Lung (tissue), 12 donors: Measurements from ENCODE around the gene GNAS. TPM values are rescaled to one million over a fixed set of nuclear protein-coding genes. Genes with fewer than 3 reads are reported as not detected.

ENCODE experiments used
- ATAC-seq: fragments of 200-7000 bp; cut with Tn5 transposase; one replicate; pipeline ENCODE4 v1.9.1; 2020; ENCODE audit warnings: moderate number of reproducible peaks; ENCODE audit not compliant: insufficient read depth, low FRiP score
- DNase-seq, 3 donors: peaks; one replicate each; pipeline ENCODE4 v3.0.0-alpha.2; 2013 to 2017
- H3K27ac ChIP-seq, 2 donors: one replicate each; pipeline ENCODE4 v1.5.1; 2013; ENCODE audit warnings: mild to moderate bottlenecking in 2 of 2, moderate library complexity in 2 of 2, control low read depth in 1 of 2, inconsistent platforms in 1 of 2, low read depth in 1 of 2, low read length in 1 of 2
- H3K27me3 ChIP-seq, 3 donors: one replicate each; pipeline ENCODE4 v1.5.1; 2013; ENCODE audit warnings: low read length in 2 of 3; ENCODE audit not compliant: control insufficient read depth in 3 of 3, insufficient read depth in 3 of 3
- H3K36me3 ChIP-seq, 4 donors: one replicate each; pipeline ENCODE4 v1.5.1; 2013; ENCODE audit warnings: low read length in 4 of 4, mild to moderate bottlenecking in 1 of 4, moderate library complexity in 1 of 4; ENCODE audit not compliant: control insufficient read depth in 4 of 4, insufficient read depth in 4 of 4
- H3K4me1 ChIP-seq, 5 donors: one replicate each; pipeline ENCODE4 v1.5.1; 2013; ENCODE audit warnings: low read length in 5 of 5, mild to moderate bottlenecking in 2 of 5, moderate library complexity in 1 of 5; ENCODE audit not compliant: control insufficient read depth in 5 of 5, insufficient read depth in 5 of 5
- H3K4me3 ChIP-seq: one replicate; pipeline ENCODE4 v1.5.1; 2013; ENCODE audit warnings: mild to moderate bottlenecking, control low read depth, moderate library complexity
- H3K9ac ChIP-seq, 2 donors: one replicate each; pipeline ENCODE4 v1.5.1; 2013; ENCODE audit warnings: low read length in 2 of 2, control low read depth in 1 of 2; ENCODE audit not compliant: insufficient read depth in 1 of 2
- H3K9me3 ChIP-seq, 4 donors: one replicate each; pipeline ENCODE4 v1.5.1; 2013; ENCODE audit warnings: low read length in 3 of 4, mild to moderate bottlenecking in 1 of 4, moderate library complexity in 1 of 4; ENCODE audit not compliant: control insufficient read depth in 4 of 4, insufficient read depth in 3 of 4
- WGBS, 2 donors: extraction: QIAGEN DNeasy Blood & Tissue Kit; methylation state at CpG; one replicate each; pipeline ENCODE4 v1.1.7; 2013; 5-methylcytosine and 5-hydroxymethylcytosine counted together
- polyA plus RNA-seq, 2 donors: library from polyadenylated mRNA; stranded (reverse); fragments of 200-250 nt; gene quantifications; one replicate each; pipeline ENCODE4 v1.2.1, GENCODE V29; 2013
- total RNA-seq, 2 donors: library from RNA; depleted of rRNA in 1 of 2; stranded (reverse); fragments of >200 nt in 1 of 2; gene quantifications; one replicate each; pipeline ENCODE4 v1.2.1, GENCODE V29; 2014 to 2021
- TF ChIP-seq, protein P1 (sequence below): IDR thresholded peaks from 2 replicates; pipeline ENCODE4 v1.5.1; 2012; ENCODE audit warnings: mild to moderate bottlenecking; ENCODE audit errors: control extremely low read depth, extremely low read depth
- donor health status: control.
- donor health status: control.
- donor health status: Bipolar disorder and iron deficiency.
- donor health status: healthy.
- donor health status: DM: yes; HTN: yes; CAD: no.

The GNAS gene
- total and polyA plus RNA-seq, 4 donors, result 638 to 1,238 (median 887) TPM

DNA sequence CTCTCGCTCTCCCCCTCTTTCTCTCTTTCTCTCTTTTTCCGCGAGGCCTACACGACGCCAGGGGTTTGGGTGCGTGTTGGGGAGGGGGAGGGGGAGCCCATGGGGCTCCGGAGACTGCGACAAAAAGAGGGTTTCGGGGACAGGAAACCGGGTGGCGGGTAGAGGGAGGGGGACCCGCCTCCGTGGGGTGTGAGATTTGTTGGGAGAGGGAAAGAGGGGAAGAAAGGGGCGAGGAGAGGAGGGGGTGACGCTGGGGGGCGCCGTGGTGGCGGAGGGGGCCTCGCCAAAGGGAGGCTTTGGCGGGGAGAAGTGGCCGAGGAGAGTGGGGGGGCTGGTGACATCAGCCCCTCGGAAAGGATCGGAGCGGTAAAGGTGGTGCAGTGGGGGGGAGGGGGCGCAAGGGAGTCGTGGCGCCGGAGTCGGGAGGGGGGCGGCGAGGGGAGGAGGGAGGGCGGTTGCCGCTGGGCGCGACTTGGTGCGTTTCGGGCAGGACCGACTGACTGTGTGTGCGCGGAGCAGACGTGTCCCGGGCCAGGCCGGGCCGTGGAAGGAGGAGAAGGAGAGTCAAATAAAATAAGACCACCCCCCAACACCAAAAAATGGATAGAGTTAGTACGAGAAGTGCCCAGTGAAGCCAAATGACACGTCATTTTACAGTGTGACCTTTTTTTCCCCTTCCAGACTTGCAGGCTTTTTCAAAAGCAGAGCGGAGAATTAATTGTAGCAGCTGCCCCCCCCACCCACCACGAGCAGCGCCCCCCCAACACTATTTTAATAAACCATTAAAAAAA, 39.8 kb downstream of the GNAS start:
- H3K4me1 ChIP-seq, result peaks cover 5 to 58% (median 26%) of the 10 kb centered on the region in 5 donors
- peak overlapping the region; percentile 95 to 96 for H3K27ac ChIP-seq
- H3K36me3 ChIP-seq, result peaks cover 0 to 3% (median 0%) of the 10 kb centered on the region in 4 donors
- peak; percentile 89 to 90 (median 90) for DNase-seq
- TF ChIP-seq, protein P1, sequence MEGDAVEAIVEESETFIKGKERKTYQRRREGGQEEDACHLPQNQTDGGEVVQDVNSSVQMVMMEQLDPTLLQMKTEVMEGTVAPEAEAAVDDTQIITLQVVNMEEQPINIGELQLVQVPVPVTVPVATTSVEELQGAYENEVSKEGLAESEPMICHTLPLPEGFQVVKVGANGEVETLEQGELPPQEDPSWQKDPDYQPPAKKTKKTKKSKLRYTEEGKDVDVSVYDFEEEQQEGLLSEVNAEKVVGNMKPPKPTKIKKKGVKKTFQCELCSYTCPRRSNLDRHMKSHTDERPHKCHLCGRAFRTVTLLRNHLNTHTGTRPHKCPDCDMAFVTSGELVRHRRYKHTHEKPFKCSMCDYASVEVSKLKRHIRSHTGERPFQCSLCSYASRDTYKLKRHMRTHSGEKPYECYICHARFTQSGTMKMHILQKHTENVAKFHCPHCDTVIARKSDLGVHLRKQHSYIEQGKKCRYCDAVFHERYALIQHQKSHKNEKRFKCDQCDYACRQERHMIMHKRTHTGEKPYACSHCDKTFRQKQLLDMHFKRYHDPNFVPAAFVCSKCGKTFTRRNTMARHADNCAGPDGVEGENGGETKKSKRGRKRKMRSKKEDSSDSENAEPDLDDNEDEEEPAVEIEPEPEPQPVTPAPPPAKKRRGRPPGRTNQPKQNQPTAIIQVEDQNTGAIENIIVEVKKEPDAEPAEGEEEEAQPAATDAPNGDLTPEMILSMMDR, result no peak
- peak overlapping the region; percentile 81 for H3K4me3 ChIP-seq
- peak overlapping the region; percentile 90 to 97 for H3K9ac ChIP-seq
- no peak for ATAC-seq
- no peaks in the 10 kb centered on the region for H3K9me3 ChIP-seq
- H3K27me3 ChIP-seq, result no peaks in the 10 kb centered on the region
- 0% methylated on average over 45 to 48 of the region's 49 CpGs for WGBS, 2 donors

DNA sequence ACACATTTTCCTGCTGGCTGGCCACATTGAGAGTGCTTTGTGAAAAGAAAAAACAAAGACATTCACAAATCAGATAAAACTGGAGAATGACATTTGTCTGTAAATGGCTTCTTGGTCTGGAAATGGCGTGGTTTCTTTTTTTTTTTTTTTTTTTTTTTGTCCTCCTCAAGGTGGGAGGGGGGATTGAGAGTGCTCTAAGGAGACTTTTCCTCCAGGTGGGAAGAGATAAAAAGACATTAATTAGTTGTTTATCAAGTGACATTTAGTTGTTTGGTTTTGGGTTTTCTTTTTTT, 40.4 kb downstream of the GNAS start:
- Histone ChIP-seq H3K4me3 (no peak overlapping the region), H3K9ac (peak overlapping the region; percentile 90 to 97), H3K9me3 (no peaks in the 10 kb centered on the region), H3K4me1 (peaks cover 5 to 61% (median 31%) of the 10 kb centered on the region in 5 donors), H3K36me3 (peaks cover 0 to 3% (median 0%) of the 10 kb centered on the region in 4 donors), H3K27me3 (no peaks in the 10 kb centered on the region), H3K27ac (peak overlapping the region in 1 of 2 donors; percentile 95)
- 0% methylated on average over 1 of the region's 1 CpG for WGBS, 2 donors
- DNase-seq (no peak), ATAC-seq (no peak)
- TF ChIP-seq, protein P1, result no peak

DNA sequence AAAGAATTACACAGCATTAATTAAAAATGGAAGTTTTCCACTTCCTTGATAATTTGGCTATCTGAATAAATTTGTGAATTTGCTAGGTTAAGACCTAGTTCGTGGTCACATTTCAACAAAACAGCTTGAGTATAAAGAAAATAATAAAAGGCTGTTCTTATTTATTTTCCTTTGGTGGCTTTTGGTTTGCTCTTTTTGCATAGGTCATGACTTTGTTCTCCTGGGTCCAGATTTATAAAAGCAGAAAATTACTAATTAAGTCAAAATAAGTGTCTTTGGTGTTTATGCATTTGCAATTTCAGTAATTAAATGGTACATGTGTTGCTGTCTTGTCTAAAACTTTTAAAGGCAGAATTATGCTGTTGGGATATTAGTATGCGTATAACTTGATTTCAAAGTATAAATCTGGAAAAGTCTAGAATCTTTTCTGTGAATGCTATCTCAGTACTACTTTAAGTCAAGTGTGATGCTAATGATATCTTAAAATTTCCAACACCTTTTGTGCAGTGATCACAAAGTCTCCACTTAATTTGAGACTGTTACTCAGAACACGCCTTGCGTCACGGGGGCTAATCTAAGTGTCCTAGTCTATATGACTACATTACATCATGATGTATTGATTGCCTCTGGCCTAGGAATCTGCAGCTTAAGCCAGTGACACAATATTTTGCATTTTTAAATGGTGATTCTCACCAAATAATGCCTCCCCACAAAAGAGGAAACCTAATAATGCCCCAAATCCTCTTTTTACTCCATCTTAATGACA, 41.0 kb downstream of the GNAS start:
- DNase-seq, result peak in 1 of 3 donors; percentile 46
- Histone ChIP-seq H3K27ac (no peak overlapping the region), H3K4me3 (no peak overlapping the region), H3K36me3 (peaks cover under 1 to 3% (median 2%) of the 10 kb centered on the region in 4 donors), H3K4me1 (peaks cover 4 to 65% (median 37%) of the 10 kb centered on the region in 5 donors), H3K9me3 (no peaks in the 10 kb centered on the region), H3K27me3 (no peaks in the 10 kb centered on the region), H3K9ac (peak overlapping the region; percentile 28 to 97)
- no peak for ATAC-seq
- WGBS, 2 donors, result 58 to 66% methylated on average over 5 of the region's 5 CpGs
- TF ChIP-seq, protein P1, result no peak
